ENCODE data around the gene THSD4.

Gene THSD4

DNA sequence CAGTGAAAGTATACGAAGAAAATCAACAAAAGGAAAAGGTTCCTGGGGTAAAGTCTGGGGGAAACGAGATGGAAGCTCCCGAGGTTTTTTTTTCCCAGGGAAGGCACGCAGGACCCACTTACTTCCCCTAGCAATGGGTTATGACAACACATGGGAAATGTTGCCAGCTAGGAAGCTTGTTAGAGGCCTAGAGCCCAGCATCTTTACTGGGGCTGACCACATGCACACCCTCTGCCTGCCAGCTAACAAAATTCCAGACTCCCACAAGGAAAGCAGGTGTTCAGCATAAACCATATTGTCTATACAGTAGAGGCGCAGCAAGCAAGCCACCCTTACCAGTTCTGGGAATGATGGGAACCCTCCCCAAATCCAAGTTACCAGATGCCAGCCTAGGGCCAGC is 436.3 kb downstream of the THSD4 start:
- no peak overlapping the region for H3K4me3 Mint-ChIP-seq
- no peaks in the 10 kb centered on the region for H3K27me3 Mint-ChIP-seq
- intact Hi-C loops (cut with micrococcal nuclease): no loop called here
- H3K9me3 Mint-ChIP-seq: no peaks in the 10 kb centered on the region
- no peaks in the 10 kb centered on the region for H3K4me1 Mint-ChIP-seq (ENCODE audit: low read depth)
- H3K27ac Mint-ChIP-seq: no peak overlapping the region
- H3K36me3 Mint-ChIP-seq (ENCODE audit: low read depth): no peaks in the 10 kb centered on the region

DNA sequence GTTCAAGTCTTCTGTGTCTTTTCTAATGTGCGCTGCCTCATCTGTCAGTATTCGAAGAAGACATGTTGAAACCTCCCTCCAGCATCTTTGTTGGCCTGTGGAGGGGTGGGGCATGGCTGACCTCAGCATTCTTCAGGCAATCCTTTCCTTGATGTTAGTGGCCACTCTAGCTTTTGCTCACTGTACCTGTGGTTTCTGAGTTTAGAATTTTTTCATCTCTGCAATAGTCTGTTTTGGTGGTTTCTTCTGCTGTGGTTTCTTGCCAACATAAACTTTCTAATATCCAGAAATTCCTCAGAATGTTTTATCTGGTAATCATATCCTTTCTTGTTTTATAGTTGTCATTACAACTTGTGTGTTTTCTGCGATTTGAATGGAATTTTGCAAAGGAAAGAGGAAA is 443.8 kb downstream of the THSD4 start:
- Mint-ChIP-seq H3K4me1 (ENCODE audit: low read depth) (no peaks in the 10 kb centered on the region), H3K36me3 (ENCODE audit: low read depth) (no peaks in the 10 kb centered on the region), H3K27me3 (peaks cover 2% of the 10 kb centered on the region), H3K9me3 (no peaks in the 10 kb centered on the region), H3K27ac (no peak overlapping the region), H3K4me3 (no peak overlapping the region)
- intact Hi-C loops (cut with micrococcal nuclease): no loop called here

DNA sequence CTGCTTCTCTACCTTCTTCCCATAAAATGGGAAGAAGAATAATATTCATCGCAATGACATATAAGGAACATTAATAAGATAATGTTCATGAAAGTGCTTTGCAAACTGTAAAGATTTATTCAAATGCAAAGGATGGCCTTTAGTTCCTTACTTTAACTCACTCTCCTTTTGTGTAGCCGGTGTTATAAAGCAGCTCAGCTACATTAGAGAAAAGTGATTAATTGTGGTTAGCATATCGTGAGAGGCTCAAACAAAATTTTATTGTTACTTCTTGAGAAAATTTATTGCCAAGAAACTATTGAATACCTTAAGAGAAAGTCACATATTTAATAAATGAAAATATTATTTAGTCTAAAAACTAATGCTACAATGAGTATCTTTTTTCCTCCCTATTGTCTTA is 444.3 kb downstream of the THSD4 start:
- no peak overlapping the region for H3K4me3 Mint-ChIP-seq
- peaks cover 2% of the 10 kb centered on the region for H3K27me3 Mint-ChIP-seq
- no peaks in the 10 kb centered on the region for H3K4me1 Mint-ChIP-seq (ENCODE audit: low read depth)
- no peaks in the 10 kb centered on the region for H3K9me3 Mint-ChIP-seq
- H3K27ac Mint-ChIP-seq: no peak overlapping the region
- no peaks in the 10 kb centered on the region for H3K36me3 Mint-ChIP-seq (ENCODE audit: low read depth)
- intact Hi-C loops (cut with micrococcal nuclease): no loop called here

DNA sequence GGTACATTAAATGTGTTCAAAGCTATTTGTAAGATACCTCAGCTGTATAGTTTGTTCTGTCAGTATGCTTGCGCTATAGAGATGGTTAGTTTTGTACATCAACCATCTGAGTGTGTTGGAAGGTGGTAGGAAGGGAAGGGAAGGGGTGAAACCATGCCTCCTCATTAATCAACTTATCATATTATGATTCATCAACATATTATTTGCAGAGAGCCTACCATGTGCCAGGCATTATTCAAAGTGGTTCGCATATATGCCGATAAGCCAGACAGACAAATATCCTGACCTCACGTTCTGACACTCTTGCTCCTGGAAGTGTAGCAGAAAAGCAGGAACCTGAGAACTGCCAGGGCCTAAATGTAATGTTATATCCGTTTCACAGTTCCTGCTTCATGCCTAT is 447.0 kb downstream of the THSD4 start:
- Mint-ChIP-seq H3K9me3 (no peaks in the 10 kb centered on the region), H3K4me3 (no peak overlapping the region), H3K36me3 (ENCODE audit: low read depth) (no peaks in the 10 kb centered on the region), H3K4me1 (ENCODE audit: low read depth) (no peaks in the 10 kb centered on the region), H3K27me3 (peaks cover 2% of the 10 kb centered on the region), H3K27ac (no peak overlapping the region)
- intact Hi-C loops (cut with micrococcal nuclease): no loop called here

DNA sequence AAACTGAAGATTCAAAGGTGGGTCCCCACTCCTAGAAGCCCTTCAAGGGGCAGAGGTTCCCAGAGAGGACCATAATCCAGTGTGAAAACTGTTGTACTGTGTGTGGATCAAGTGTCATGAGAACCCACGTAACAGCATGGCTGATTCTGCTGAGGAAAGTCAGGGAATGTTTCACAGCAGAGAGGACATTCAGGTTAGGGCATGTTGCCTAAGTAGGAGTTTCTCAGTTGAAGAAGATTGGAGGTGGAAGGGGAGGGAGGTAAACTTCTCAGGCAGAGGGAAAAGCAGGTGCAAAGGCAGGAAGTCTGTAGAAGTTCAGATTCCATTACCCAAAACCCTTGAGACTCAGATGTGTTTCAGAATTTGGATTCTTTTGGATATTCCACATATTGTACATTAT is 448.9 kb downstream of the THSD4 start:
- peaks cover 4% of the 10 kb centered on the region for H3K27me3 Mint-ChIP-seq
- H3K36me3 Mint-ChIP-seq (ENCODE audit: low read depth): no peaks in the 10 kb centered on the region
- intact Hi-C loops (cut with micrococcal nuclease): no loop called here
- no peaks in the 10 kb centered on the region for H3K4me1 Mint-ChIP-seq (ENCODE audit: low read depth)
- H3K27ac Mint-ChIP-seq: no peak overlapping the region
- H3K4me3 Mint-ChIP-seq: no peak overlapping the region
- H3K9me3 Mint-ChIP-seq: no peaks in the 10 kb centered on the region

DNA sequence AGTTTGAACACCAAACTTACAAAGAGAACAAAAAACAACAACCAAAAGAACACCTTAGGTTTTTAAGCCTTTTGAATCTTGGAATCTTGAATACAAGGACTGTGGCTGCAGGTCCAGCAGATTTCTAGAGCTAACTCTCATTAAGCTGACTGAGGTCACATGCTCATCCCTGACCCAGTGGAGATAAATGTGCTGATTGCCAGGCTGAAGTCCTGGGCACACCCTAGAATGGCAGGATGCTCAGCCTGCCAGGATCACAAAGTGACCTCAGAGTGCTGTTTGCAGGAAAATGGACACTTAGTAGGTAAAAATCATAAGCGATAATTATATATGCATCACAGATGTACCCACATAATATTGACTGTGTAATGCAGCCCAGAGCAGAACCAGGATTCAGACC is 449.7 kb downstream of the THSD4 start:
- intact Hi-C loops (cut with micrococcal nuclease): no loop called here
- H3K4me3 Mint-ChIP-seq: no peak overlapping the region
- peaks cover 2% of the 10 kb centered on the region for H3K27me3 Mint-ChIP-seq
- H3K27ac Mint-ChIP-seq: no peak overlapping the region
- no peaks in the 10 kb centered on the region for H3K9me3 Mint-ChIP-seq
- no peaks in the 10 kb centered on the region for H3K36me3 Mint-ChIP-seq (ENCODE audit: low read depth)
- no peaks in the 10 kb centered on the region for H3K4me1 Mint-ChIP-seq (ENCODE audit: low read depth)

DNA sequence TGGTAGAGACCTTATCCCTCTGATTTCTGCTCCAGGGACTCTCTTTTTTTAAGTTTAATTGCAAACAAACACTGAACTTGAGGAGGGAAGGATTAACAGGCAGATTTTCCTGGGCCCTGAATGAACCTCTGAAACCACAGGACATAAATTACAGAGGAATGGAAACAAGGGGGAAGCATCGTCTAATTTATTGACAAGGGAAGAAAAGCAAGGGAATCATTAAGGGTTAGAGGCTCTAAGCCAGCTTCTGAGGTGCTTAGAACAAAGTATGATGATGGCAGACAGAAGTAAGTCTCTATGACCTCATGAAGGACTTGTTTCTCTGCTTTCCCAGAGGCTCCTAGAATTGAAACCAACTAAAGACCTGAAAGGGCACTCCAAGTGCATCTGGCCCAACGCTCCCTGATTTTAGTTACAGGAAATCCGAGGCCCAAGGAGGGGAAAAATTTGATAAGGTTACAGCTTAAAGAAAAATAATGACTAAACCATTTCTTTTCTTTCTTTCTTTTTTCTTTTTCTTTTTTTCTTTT is 450.4 kb downstream of the THSD4 start:
- no peak overlapping the region for H3K4me3 Mint-ChIP-seq

DNA sequence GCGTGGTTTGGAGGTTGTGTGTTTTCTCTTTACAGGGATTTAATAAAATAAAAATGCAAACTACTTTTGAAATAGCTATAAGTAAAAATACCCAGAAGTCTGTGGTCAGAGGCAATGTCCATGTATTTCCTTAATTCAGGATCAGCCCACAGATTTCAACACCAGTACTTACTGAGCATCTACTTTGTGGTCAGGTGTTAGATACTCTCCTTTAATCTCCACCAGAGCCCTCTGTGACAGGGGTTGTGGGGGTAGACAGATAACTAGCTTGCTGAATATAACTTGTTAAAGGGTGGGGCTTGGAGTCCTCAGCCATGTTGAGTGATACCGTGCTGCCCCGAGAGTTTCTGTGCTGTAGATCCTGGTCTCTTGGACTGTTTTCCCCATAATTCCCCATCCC is 451.0 kb downstream of the THSD4 start:
- H3K36me3 Mint-ChIP-seq (ENCODE audit: low read depth): no peaks in the 10 kb centered on the region
- peaks cover 2% of the 10 kb centered on the region for H3K27me3 Mint-ChIP-seq
- no peaks in the 10 kb centered on the region for H3K9me3 Mint-ChIP-seq
- H3K4me3 Mint-ChIP-seq: no peak overlapping the region
- H3K4me1 Mint-ChIP-seq (ENCODE audit: low read depth): no peaks in the 10 kb centered on the region
- intact Hi-C loops (cut with micrococcal nuclease): no loop called here
- no peak overlapping the region for H3K27ac Mint-ChIP-seq

More for the DNA sequence above, 450.4 kb downstream of the THSD4 start:
- Mint-ChIP-seq H3K4me1 (ENCODE audit: low read depth) (no peaks in the 10 kb centered on the region), H3K27ac (no peak overlapping the region), H3K27me3 (peaks cover 2% of the 10 kb centered on the region), H3K9me3 (no peaks in the 10 kb centered on the region), H3K36me3 (ENCODE audit: low read depth) (no peaks in the 10 kb centered on the region)
- intact Hi-C loops (cut with micrococcal nuclease): no loop called here

DNA sequence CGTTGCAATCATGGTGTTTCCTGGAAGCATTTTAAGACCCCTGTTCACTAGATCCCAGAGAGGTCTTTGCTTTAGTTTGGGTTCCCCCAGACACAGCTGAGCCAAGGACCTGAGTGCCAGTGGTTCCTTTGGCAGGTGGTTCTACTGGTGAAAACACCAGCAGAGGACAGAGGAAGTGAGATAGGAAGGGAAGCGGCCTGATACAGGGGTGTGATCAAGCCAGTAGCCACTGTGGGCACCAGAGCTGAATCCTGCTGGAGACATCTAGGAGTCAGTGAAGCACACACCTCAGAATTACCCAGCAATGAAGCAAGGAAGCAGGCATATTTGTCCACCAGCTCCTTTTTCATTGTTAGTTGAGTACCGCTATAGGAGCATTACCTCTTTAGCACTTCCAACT is 451.9 kb downstream of the THSD4 start:
- intact Hi-C loops (cut with micrococcal nuclease): no loop called here
- Mint-ChIP-seq H3K36me3 (ENCODE audit: low read depth) (no peaks in the 10 kb centered on the region), H3K4me1 (ENCODE audit: low read depth) (no peaks in the 10 kb centered on the region), H3K9me3 (no peaks in the 10 kb centered on the region), H3K27me3 (peaks cover 2% of the 10 kb centered on the region), H3K4me3 (no peak overlapping the region), H3K27ac (no peak overlapping the region)

DNA sequence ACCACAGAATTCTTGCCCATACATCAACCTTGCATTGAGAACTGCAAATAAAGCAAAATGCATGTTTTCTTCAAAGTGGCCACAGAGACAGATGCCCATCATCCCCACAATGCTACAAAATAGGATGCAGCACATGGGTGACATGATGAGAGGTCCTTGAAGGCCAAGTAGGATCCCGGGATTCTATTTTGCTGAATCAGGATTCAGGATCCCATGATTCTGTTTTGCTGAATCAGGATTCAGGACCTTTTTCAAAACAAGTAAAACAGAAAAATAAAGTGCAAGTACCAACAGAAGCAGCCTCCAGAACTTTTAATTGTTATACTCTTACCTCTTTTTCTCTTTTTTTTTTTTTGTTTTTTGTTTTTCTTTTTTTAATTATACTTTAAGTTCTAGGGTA is 453.0 kb downstream of the THSD4 start:
- no peaks in the 10 kb centered on the region for H3K36me3 Mint-ChIP-seq (ENCODE audit: low read depth)
- no peaks in the 10 kb centered on the region for H3K4me1 Mint-ChIP-seq (ENCODE audit: low read depth)
- H3K9me3 Mint-ChIP-seq: no peaks in the 10 kb centered on the region
- H3K27me3 Mint-ChIP-seq: peaks cover 6% of the 10 kb centered on the region
- intact Hi-C loops (cut with micrococcal nuclease): no loop called here
- H3K4me3 Mint-ChIP-seq: no peak overlapping the region
- H3K27ac Mint-ChIP-seq: no peak overlapping the region

DNA sequence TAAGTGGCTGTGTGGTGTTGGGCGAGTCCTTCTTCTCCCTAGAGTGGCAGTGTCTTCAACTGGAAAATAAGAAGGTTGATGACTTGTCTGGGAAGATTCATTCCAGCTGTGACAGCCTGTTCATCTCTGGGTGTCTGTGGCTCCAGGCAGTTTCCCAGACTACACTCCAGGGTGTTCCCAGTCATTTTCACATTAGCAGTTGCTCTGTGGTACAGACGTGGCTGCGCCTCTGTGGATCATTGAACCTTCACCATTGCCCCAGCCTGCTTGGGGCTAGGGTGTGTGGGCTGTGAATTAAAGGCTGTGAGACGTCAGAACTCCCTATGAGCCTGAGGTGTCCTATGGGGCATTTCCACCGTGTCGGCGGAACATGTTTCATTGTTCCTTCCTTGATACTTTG is 455.5 kb downstream of the THSD4 start:
- intact Hi-C loops (cut with micrococcal nuclease): no loop called here
- Mint-ChIP-seq H3K4me3 (no peak overlapping the region), H3K27ac (no peak overlapping the region), H3K36me3 (ENCODE audit: low read depth) (no peaks in the 10 kb centered on the region), H3K27me3 (peaks cover 6% of the 10 kb centered on the region), H3K4me1 (ENCODE audit: low read depth) (no peaks in the 10 kb centered on the region), H3K9me3 (no peaks in the 10 kb centered on the region)

DNA sequence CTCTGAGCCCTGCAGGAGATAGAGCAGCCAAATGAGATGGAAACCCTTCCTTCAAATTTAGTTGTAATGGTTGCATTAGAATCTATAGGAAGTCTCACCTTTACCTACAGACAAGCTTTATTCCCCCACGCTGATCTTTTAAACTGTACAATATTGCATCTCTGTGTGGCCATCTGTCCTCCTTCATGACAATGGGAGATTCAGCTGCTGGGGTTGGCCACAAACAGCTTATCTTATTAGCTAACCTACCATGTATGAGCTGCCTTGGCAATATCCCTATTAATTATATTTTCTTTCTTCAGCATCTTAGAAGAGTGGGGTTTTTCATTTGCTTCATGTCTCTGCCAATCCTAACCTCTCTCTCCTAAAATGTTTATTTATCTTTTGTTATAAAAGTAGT is 456.4 kb downstream of the THSD4 start:
- Mint-ChIP-seq H3K27ac (no peak overlapping the region), H3K4me3 (no peak overlapping the region), H3K36me3 (ENCODE audit: low read depth) (no peaks in the 10 kb centered on the region), H3K4me1 (ENCODE audit: low read depth) (no peaks in the 10 kb centered on the region), H3K9me3 (no peaks in the 10 kb centered on the region), H3K27me3 (peaks cover 6% of the 10 kb centered on the region)
- intact Hi-C loops (cut with micrococcal nuclease): no loop called here

DNA sequence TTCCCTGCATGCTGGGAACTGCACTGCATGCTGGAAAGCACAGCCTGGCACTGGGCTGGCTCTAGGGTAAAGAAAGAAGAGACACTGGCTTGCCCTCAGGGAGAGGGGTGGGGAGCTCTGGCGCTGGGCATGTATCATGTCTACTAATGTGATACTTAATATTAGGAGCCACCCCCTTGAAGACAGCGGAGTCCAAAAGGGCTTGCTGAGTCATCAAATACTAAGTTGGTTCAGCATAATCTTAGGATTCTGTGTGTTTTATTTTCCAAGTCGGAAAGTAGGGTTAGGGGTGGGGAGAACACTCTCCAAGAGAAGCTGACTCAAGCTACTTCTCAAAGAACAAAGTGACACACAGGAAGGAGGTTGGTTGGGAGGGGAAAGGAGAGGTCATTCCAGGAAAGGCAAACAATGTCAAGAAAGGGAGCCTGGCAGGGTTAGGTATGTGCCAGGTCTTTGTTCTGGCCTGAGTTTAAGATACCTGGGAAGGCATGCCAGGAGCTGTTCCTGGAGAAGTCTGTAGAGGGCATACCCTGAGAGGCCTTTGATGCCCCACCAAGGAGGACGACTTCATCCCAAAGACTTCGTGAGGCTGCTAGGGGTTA is 457.3 kb downstream of the THSD4 start:
- H3K4me3 Mint-ChIP-seq: no peak overlapping the region
- H3K4me1 Mint-ChIP-seq (ENCODE audit: low read depth): no peaks in the 10 kb centered on the region
- intact Hi-C loops (cut with micrococcal nuclease): no loop called here
- no peaks in the 10 kb centered on the region for H3K9me3 Mint-ChIP-seq
- no peak overlapping the region for H3K27ac Mint-ChIP-seq
- H3K27me3 Mint-ChIP-seq: peaks cover 4% of the 10 kb centered on the region
- no peaks in the 10 kb centered on the region for H3K36me3 Mint-ChIP-seq (ENCODE audit: low read depth)

DNA sequence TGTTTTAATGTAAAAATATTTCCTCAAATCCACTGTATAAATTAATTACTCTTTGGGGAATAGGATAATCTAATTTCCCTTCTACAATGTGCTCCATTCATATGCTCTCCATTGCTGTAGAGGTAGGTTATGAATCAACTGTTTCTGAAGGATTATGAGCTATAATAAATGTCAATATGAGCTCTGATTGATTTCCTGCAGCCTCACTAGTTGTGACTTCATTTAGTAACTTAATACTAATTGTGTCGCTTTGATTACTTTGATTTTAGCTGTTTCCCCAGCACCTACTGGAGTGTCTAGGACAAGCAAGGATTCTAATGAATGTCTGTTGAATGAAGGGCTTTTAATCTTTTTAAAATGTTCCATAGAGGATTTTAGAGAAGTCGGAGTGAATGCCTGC is 458.3 kb downstream of the THSD4 start:
- no peak overlapping the region for H3K27ac Mint-ChIP-seq
- H3K4me3 Mint-ChIP-seq: no peak overlapping the region
- no peaks in the 10 kb centered on the region for H3K36me3 Mint-ChIP-seq (ENCODE audit: low read depth)
- H3K9me3 Mint-ChIP-seq: no peaks in the 10 kb centered on the region
- peaks cover 4% of the 10 kb centered on the region for H3K27me3 Mint-ChIP-seq
- H3K4me1 Mint-ChIP-seq (ENCODE audit: low read depth): no peaks in the 10 kb centered on the region
- intact Hi-C loops (cut with micrococcal nuclease): no loop called here

DNA sequence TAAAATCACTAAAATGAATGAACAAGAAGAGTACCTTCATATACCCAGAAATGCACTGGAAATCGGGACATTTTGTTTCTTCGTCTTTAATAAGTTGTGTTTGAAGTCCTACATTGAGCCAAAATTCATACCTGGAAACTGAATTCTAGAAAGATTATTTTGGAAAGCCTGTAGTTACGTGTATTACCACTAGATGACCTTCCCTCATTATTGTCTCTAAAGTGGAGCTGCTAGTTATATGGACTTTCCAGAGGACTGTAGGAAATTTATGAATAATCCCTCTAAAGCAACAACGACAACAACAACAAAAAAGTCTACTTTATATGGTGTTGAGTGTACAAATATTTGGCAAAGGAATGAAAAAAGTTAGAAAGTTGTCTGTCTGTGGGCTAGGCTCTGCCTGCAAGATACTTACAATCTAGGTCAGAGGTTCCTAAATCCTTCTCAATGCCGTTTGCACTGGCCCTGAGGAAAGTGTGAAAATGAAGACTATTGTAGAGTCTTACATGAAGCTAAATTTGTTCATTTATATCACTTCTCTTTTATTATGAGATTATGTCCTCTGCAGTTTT is 460.3 kb downstream of the THSD4 start:
- no peaks in the 10 kb centered on the region for H3K9me3 Mint-ChIP-seq
- peaks cover 6% of the 10 kb centered on the region for H3K27me3 Mint-ChIP-seq
- H3K27ac Mint-ChIP-seq: no peak overlapping the region
- intact Hi-C loops (cut with micrococcal nuclease): no loop called here
- H3K36me3 Mint-ChIP-seq (ENCODE audit: low read depth): no peaks in the 10 kb centered on the region
- no peak overlapping the region for H3K4me3 Mint-ChIP-seq
- no peaks in the 10 kb centered on the region for H3K4me1 Mint-ChIP-seq (ENCODE audit: low read depth)
